ENCODE results near the gene ULK2.

DNA sequence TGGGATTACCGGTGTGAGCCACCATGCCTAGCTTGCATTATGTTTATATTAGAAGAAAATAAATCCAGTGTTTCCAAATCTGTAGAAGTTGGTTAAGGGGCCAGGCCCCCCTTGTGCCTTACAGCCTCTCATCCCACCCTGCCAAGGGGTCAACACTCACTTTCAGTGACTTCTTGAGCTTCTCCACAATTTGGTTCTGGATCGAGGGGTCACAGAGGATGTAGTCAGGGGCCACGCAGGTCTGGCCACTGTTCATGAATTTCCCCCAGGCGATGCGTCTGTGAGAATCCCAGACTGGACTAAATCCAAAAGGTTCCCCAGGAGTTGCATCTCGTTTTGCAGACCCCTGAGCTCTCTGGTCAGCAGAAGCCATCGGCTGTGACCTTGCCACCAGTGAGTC, 126.8 kb downstream of the ULK2 start:
- TF ChIP-seq, protein P1, sequence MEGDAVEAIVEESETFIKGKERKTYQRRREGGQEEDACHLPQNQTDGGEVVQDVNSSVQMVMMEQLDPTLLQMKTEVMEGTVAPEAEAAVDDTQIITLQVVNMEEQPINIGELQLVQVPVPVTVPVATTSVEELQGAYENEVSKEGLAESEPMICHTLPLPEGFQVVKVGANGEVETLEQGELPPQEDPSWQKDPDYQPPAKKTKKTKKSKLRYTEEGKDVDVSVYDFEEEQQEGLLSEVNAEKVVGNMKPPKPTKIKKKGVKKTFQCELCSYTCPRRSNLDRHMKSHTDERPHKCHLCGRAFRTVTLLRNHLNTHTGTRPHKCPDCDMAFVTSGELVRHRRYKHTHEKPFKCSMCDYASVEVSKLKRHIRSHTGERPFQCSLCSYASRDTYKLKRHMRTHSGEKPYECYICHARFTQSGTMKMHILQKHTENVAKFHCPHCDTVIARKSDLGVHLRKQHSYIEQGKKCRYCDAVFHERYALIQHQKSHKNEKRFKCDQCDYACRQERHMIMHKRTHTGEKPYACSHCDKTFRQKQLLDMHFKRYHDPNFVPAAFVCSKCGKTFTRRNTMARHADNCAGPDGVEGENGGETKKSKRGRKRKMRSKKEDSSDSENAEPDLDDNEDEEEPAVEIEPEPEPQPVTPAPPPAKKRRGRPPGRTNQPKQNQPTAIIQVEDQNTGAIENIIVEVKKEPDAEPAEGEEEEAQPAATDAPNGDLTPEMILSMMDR (IDR thresholded peaks at IDR 0.05; ENCODE audit: poor library complexity, severe bottlenecking) = no peak
- TF ChIP-seq EZH2 (IDR thresholded peaks at IDR 0.05; ENCODE audit: borderline replicate concordance, insufficient read depth, low read length, poor library complexity, severe bottlenecking) (no peak), POLR2AphosphoS5 (IDR thresholded peaks at IDR 0.05) (no peak), EP300 (conservative IDR thresholded peaks at IDR 0.05; ENCODE audit: poor library complexity, severe bottlenecking) (no peak), RAD21 (conservative IDR thresholded peaks at IDR 0.05) (no peak), MXI1 (conservative IDR thresholded peaks at IDR 0.05; ENCODE audit: poor library complexity, severe bottlenecking) (no peak), TAF1 (IDR thresholded peaks at IDR 0.05; ENCODE audit: low read depth) (no peak), SMC3 (conservative IDR thresholded peaks at IDR 0.05; ENCODE audit: poor library complexity) (no peak)
- TF ChIP-seq, protein P2, sequence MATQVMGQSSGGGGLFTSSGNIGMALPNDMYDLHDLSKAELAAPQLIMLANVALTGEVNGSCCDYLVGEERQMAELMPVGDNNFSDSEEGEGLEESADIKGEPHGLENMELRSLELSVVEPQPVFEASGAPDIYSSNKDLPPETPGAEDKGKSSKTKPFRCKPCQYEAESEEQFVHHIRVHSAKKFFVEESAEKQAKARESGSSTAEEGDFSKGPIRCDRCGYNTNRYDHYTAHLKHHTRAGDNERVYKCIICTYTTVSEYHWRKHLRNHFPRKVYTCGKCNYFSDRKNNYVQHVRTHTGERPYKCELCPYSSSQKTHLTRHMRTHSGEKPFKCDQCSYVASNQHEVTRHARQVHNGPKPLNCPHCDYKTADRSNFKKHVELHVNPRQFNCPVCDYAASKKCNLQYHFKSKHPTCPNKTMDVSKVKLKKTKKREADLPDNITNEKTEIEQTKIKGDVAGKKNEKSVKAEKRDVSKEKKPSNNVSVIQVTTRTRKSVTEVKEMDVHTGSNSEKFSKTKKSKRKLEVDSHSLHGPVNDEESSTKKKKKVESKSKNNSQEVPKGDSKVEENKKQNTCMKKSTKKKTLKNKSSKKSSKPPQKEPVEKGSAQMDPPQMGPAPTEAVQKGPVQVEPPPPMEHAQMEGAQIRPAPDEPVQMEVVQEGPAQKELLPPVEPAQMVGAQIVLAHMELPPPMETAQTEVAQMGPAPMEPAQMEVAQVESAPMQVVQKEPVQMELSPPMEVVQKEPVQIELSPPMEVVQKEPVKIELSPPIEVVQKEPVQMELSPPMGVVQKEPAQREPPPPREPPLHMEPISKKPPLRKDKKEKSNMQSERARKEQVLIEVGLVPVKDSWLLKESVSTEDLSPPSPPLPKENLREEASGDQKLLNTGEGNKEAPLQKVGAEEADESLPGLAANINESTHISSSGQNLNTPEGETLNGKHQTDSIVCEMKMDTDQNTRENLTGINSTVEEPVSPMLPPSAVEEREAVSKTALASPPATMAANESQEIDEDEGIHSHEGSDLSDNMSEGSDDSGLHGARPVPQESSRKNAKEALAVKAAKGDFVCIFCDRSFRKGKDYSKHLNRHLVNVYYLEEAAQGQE (IDR thresholded peaks at IDR 0.05; ENCODE audit: borderline replicate concordance) = no peak

All from neural cell (in vitro differentiated cells).